Trophoblast cell (in vitro differentiated cells and primary cell): ENCODE measurements around the gene KRTAP10-7.

ENCODE experiments used
- DNase-seq, 2 donors: peaks; one replicate each; pipeline ENCODE4 v3.0.0-alpha.2; 2016
- H2AFZ ChIP-seq: 2 replicates; pipeline ENCODE4 v1.6.1; 2013; ENCODE audit warnings: low read length, moderate library complexity, mild to moderate bottlenecking; ENCODE audit not compliant: insufficient read depth, poor library complexity
- H2AK5ac ChIP-seq: 2 replicates; pipeline ENCODE4 v1.6.1; 2013; ENCODE audit warnings: mild to moderate bottlenecking, low read length
- H2BK120ac ChIP-seq: 2 replicates; pipeline ENCODE4 v1.6.1; 2013; ENCODE audit warnings: low read length, mild to moderate bottlenecking, moderate library complexity; ENCODE audit not compliant: insufficient read depth, poor library complexity
- H2BK12ac ChIP-seq: 2 replicates; pipeline ENCODE4 v1.6.1; 2013; ENCODE audit warnings: mild to moderate bottlenecking, low read length, moderate library complexity
- H2BK5ac ChIP-seq: 2 replicates; pipeline ENCODE4 v1.6.1; 2013; ENCODE audit warnings: low read length, low read depth, moderate library complexity, mild to moderate bottlenecking; ENCODE audit not compliant: poor library complexity
- H3K14ac ChIP-seq: 2 replicates; pipeline ENCODE4 v1.6.1; 2013; ENCODE audit warnings: mild to moderate bottlenecking, low read length
- H3K18ac ChIP-seq: 2 replicates; pipeline ENCODE4 v1.6.1; 2013; ENCODE audit warnings: mild to moderate bottlenecking, low read length
- H3K23ac ChIP-seq: 2 replicates; pipeline ENCODE4 v1.6.1; 2013; ENCODE audit warnings: low read length
- H3K27ac ChIP-seq: 2 replicates; pipeline ENCODE4 v1.5.1; 2013; ENCODE audit warnings: low read depth, mild to moderate bottlenecking, inconsistent platforms, low read length, moderate library complexity
- H3K27me3 ChIP-seq: 2 replicates; pipeline ENCODE4 v1.6.1; 2013; ENCODE audit warnings: inconsistent platforms, mild to moderate bottlenecking, low read length, moderate library complexity; ENCODE audit not compliant: insufficient read depth
- H3K36me3 ChIP-seq, 2 experiments: 1 replicate in 1 of 2; 2 replicates in 1 of 2; pipeline ENCODE4 v1.6.1; 2013; ENCODE audit warnings: low read length in 2 of 2, mild to moderate bottlenecking in 2 of 2, moderate library complexity in 1 of 2; ENCODE audit not compliant: insufficient read depth in 2 of 2, control insufficient read depth in 1 of 2
- H3K4ac ChIP-seq: 2 replicates; pipeline ENCODE4 v1.6.1; 2013; ENCODE audit warnings: low read depth, mild to moderate bottlenecking, low read length, moderate library complexity
- H3K4me1 ChIP-seq, 2 experiments: 1 replicate in 1 of 2; 2 replicates in 1 of 2; pipeline ENCODE4 v1.6.1; 2013; ENCODE audit warnings: low read length in 2 of 2, mild to moderate bottlenecking in 2 of 2, moderate library complexity in 1 of 2; ENCODE audit not compliant: insufficient read depth in 2 of 2, control insufficient read depth in 1 of 2
- H3K4me2 ChIP-seq: 2 replicates; pipeline ENCODE4 v1.6.1; 2013; ENCODE audit warnings: inconsistent platforms, mild to moderate bottlenecking, low read length, moderate library complexity
- H3K4me3 ChIP-seq: 2 replicates; pipeline ENCODE4 v1.5.1; 2013; ENCODE audit warnings: mild to moderate bottlenecking, low read depth, low read length, inconsistent platforms
- H3K79me1 ChIP-seq: one replicate; pipeline ENCODE4 v1.6.1; 2013; ENCODE audit warnings: low read length
- H3K79me2 ChIP-seq: 2 replicates; pipeline ENCODE4 v1.6.1; 2013; ENCODE audit warnings: low read length, mild to moderate bottlenecking; ENCODE audit not compliant: control insufficient read depth, insufficient read depth, poor library complexity
- H3K9ac ChIP-seq: 2 replicates; pipeline ENCODE4 v1.6.1; 2013; ENCODE audit warnings: mild to moderate bottlenecking, low read length
- H3K9me3 ChIP-seq: 2 replicates; pipeline ENCODE4 v1.6.1; 2013; ENCODE audit warnings: low read depth, mild to moderate bottlenecking, control low read depth, inconsistent platforms, low read length; ENCODE audit not compliant: insufficient read depth
- H4K12ac ChIP-seq: 2 replicates; pipeline ENCODE4 v1.6.1; 2013; ENCODE audit warnings: low read depth, mild to moderate bottlenecking, low read length, moderate library complexity
- H4K8ac ChIP-seq: 2 replicates; pipeline ENCODE4 v1.6.1; 2013; ENCODE audit warnings: low read depth, mild to moderate bottlenecking, low read length, moderate library complexity
- H4K91ac ChIP-seq: one replicate; pipeline ENCODE4 v1.6.1; 2013; ENCODE audit warnings: low read depth, mild to moderate bottlenecking, low read length, moderate library complexity
- WGBS: extraction: QIAGEN DNeasy Blood & Tissue Kit; methylation state at CpG from one replicate; pipeline ENCODE4 v1.1.7; 2013; ENCODE audit warnings: missing lambda C conversion rate; ENCODE audit not compliant: insufficient read length, insufficient coverage; ENCODE audit errors: extremely low coverage; 5-methylcytosine and 5-hydroxymethylcytosine counted together

Gene KRTAP10-7

DNA sequence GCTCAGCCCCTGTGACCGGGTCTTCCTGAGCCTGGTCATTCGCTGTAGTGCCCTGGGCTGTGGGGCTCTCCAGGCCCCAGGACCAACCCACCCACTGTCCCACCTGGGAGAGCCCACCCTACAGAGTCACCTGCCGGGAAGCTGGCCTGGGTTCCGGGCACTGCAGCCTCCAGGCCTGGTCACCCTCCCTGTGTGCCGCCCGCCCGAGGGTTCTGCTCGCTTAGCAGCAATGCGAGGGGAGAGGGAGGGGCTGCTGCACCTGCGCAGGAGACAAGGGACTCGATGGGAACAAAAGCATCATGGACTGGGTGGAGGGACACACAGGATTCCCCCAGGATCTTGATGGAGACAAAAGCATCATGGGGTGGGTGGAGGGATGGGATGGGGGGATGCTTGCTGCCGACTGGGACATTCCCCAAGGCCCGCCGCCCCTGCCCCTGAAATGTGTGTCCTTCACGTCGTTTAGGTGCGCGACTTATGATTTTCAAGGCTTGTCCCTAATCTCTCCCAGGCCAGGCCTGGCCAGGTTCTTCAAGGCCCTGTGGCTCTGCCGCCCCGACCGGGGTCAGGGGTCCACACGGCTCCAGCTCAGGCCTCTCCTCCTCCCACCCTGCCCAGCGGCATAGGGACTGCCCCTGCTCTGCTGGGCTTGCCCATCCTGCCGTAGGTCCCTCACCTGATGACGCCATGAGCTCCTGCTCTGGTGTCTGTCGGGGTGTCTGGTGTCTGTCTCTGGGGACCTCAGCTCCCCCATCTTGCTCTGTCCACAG lies 13.2 kb downstream of the KRTAP10-7 start:
- Histone ChIP-seq H3K18ac (no peak overlapping the region), H3K4me1 (no peaks in the 10 kb centered on the region), H2AK5ac (no peak overlapping the region), H2BK120ac (no peak overlapping the region), H4K12ac (no peak overlapping the region), H3K36me3 (no peaks in the 10 kb centered on the region), H3K27me3 (no peaks in the 10 kb centered on the region), H3K4me2 (no peak overlapping the region), H4K91ac (no peak overlapping the region), H2AFZ (no peak overlapping the region), H3K9me3 (peaks cover 26% of the 10 kb centered on the region), H3K4me3 (no peak overlapping the region), H4K8ac (no peak overlapping the region), H3K14ac (no peak overlapping the region), H2BK5ac (no peak overlapping the region), H3K9ac (no peak overlapping the region), H2BK12ac (no peak overlapping the region), H3K79me2 (no peaks in the 10 kb centered on the region), H3K23ac (no peak overlapping the region), H3K27ac (no peak overlapping the region), H3K4ac (no peak overlapping the region), H3K79me1 (no peaks in the 10 kb centered on the region)
- DNase-seq, result no peak
- WGBS, result no CpG with 5 or more reads among the region's 26 CpGs

DNA sequence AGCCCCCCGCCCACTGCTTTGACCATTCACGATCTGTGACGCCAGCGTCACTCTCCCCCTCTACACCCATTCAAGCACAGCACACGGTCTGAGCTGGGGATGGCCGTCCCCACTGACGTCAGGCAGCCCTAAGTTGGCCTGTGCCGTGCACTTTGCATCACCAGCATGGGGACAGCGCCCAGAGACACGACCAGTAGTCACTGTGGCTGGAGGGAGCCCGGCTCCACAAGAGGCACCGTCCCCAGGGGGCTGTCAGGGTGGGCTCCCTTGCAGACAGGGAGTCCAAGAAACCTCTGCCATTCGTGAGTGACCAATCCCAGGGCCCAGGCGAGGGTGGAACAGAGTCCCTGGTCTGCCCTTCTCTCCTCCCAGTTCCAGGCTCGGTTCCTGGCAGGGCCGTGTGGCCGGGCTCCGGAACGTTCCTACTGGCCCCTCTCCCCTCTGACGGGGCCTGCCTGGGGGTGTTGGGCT lies 13.8 kb downstream of the KRTAP10-7 start:
- Histone ChIP-seq H3K9ac (no peak overlapping the region), H3K36me3 (no peaks in the 10 kb centered on the region)
- no CpG with 5 or more reads among the region's 20 CpGs for WGBS

DNA sequence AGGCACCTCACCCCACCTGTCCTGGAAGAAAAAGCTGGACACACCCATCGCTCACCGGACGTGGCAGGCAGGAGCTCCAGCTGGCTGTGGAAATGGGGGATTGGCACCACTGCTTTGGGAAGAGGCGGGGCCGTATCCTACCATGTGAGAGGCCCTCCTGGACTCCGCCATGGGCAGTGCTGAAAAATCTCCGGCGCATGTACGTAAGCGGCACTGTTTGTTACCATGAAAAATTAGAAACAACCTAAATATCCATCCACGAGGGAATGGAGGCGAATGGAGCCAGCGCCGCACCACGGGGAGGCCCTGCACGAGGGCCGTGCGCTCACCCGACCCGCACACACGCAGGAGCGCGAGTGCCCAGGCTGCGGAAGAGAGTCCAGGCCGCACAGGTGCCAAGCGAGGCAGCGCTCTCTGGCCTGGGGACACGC lies 14.6 kb downstream of the KRTAP10-7 start:
- no peak for DNase-seq
- no peak overlapping the region for H2BK120ac ChIP-seq
- no peaks in the 10 kb centered on the region for H3K79me1 ChIP-seq
- H3K4me1 ChIP-seq, result no peaks in the 10 kb centered on the region
- H3K27ac ChIP-seq, result no peak overlapping the region
- H3K79me2 ChIP-seq, result no peaks in the 10 kb centered on the region
- H3K14ac ChIP-seq, result no peak overlapping the region
- no peak overlapping the region for H3K4me3 ChIP-seq
- WGBS, result no CpG with 5 or more reads among the region's 28 CpGs
- no peaks in the 10 kb centered on the region for H3K36me3 ChIP-seq
- no peak overlapping the region for H3K4ac ChIP-seq
- H3K18ac ChIP-seq, result no peak overlapping the region
- no peak overlapping the region for H2BK5ac ChIP-seq
- no peak overlapping the region for H4K8ac ChIP-seq
- H3K4me2 ChIP-seq, result no peak overlapping the region
- H4K91ac ChIP-seq, result no peak overlapping the region
- no peak overlapping the region for H3K23ac ChIP-seq
- H3K9ac ChIP-seq, result no peak overlapping the region
- no peaks in the 10 kb centered on the region for H3K27me3 ChIP-seq
- peaks cover 28% of the 10 kb centered on the region for H3K9me3 ChIP-seq
- H2AK5ac ChIP-seq, result no peak overlapping the region
- no peak overlapping the region for H2BK12ac ChIP-seq
- H4K12ac ChIP-seq, result no peak overlapping the region
- H2AFZ ChIP-seq, result no peak overlapping the region

More for the DNA sequence above, 13.8 kb downstream of the KRTAP10-7 start:
- DNase-seq, result no peak
- no peak overlapping the region for H2BK120ac ChIP-seq
- no peaks in the 10 kb centered on the region for H3K79me1 ChIP-seq
- no peak overlapping the region for H2AK5ac ChIP-seq
- H2AFZ ChIP-seq, result no peak overlapping the region
- no peak overlapping the region for H3K23ac ChIP-seq
- H3K18ac ChIP-seq, result no peak overlapping the region
- no peak overlapping the region for H2BK12ac ChIP-seq
- no peak overlapping the region for H4K12ac ChIP-seq
- H4K8ac ChIP-seq, result no peak overlapping the region
- H3K27ac ChIP-seq, result no peak overlapping the region
- H2BK5ac ChIP-seq, result no peak overlapping the region
- H3K4me3 ChIP-seq, result no peak overlapping the region
- no peak overlapping the region for H4K91ac ChIP-seq
- no peak overlapping the region for H3K14ac ChIP-seq
- no peaks in the 10 kb centered on the region for H3K27me3 ChIP-seq
- no peaks in the 10 kb centered on the region for H3K4me1 ChIP-seq
- no peaks in the 10 kb centered on the region for H3K79me2 ChIP-seq
- H3K9me3 ChIP-seq, result peaks cover 28% of the 10 kb centered on the region
- H3K4me2 ChIP-seq, result no peak overlapping the region
- H3K4ac ChIP-seq, result no peak overlapping the region

DNA sequence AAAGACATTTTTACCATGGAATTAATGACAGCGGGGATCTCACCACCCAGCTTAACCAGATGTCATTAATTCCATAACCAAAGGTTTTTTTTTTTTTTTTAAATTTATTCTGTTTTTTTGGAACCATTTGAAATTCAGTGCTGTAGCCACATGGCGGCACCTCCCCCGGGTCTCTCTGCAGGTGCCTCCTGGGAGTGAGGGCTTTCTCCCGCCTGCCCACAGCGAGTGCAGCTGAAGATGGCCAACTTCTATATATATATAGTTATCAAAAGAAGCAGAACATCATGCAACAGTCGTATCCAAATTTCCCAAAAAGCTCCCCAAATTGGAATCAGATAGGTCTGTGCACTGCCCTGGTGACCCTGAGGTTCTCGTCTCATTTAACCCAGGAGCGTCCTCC lies 15.1 kb downstream of the KRTAP10-7 start:
- Histone ChIP-seq H2BK120ac (no peak overlapping the region), H2AK5ac (no peak overlapping the region), H3K4me3 (no peak overlapping the region), H3K79me1 (no peaks in the 10 kb centered on the region), H3K4me2 (no peak overlapping the region), H3K79me2 (no peaks in the 10 kb centered on the region), H3K27me3 (no peaks in the 10 kb centered on the region), H4K91ac (no peak overlapping the region), H2AFZ (no peak overlapping the region), H2BK12ac (no peak overlapping the region), H3K9me3 (peaks cover 28% of the 10 kb centered on the region), H4K8ac (no peak overlapping the region), H3K4ac (no peak overlapping the region), H3K18ac (no peak overlapping the region), H3K14ac (no peak overlapping the region), H2BK5ac (no peak overlapping the region), H3K9ac (no peak overlapping the region), H4K12ac (no peak overlapping the region), H3K4me1 (no peaks in the 10 kb centered on the region), H3K23ac (no peak overlapping the region), H3K36me3 (no peaks in the 10 kb centered on the region), H3K27ac (no peak overlapping the region)
- no CpG with 5 or more reads among the region's 8 CpGs for WGBS
- no peak for DNase-seq
